Subcutaneous abdominal adipose tissue (tissue), 5 donors: ENCODE measurements around the gene SH3RF3.

Source experiments
- H3K27ac ChIP-seq: one replicate; pipeline ENCODE4 v1.7.0; 2013; ENCODE audit warnings: low read depth, mild to moderate bottlenecking, inconsistent platforms, low read length, moderate library complexity
- H3K27me3 ChIP-seq, 5 donors: one replicate each; pipeline ENCODE4 v1.7.0; 2013; ENCODE audit warnings: low read length in 5 of 5, inconsistent platforms in 1 of 5; ENCODE audit not compliant: control insufficient read depth in 5 of 5, insufficient read depth in 4 of 5
- H3K36me3 ChIP-seq, 5 donors: one replicate each; pipeline ENCODE4 v1.7.0; 2013; ENCODE audit warnings: low read length in 5 of 5; ENCODE audit not compliant: control insufficient read depth in 5 of 5, insufficient read depth in 5 of 5
- H3K4me1 ChIP-seq, 5 donors: one replicate each; pipeline ENCODE4 v1.7.0; 2013; ENCODE audit warnings: low read length in 5 of 5, mild to moderate bottlenecking in 3 of 5, moderate library complexity in 1 of 5; ENCODE audit not compliant: control insufficient read depth in 5 of 5, insufficient read depth in 5 of 5
- H3K4me3 ChIP-seq, 5 donors: one replicate each; pipeline ENCODE4 v1.7.0; 2013; ENCODE audit warnings: low read length in 5 of 5, low read depth in 1 of 5
- H3K9ac ChIP-seq, 5 donors: one replicate each; pipeline ENCODE4 v1.7.0; 2013; ENCODE audit warnings: low read length in 5 of 5, mild to moderate bottlenecking in 4 of 5, moderate library complexity in 3 of 5
- H3K9me3 ChIP-seq, 5 donors: one replicate each; pipeline ENCODE4 v1.7.0; 2013; ENCODE audit warnings: low read length in 5 of 5; ENCODE audit not compliant: control insufficient read depth in 5 of 5
- donor health status: healthy.
- donor health status: healthy.
- donor health status: healthy.
- donor health status: healthy.
- donor health status: healthy.

Gene SH3RF3

GRCh38 chr2:109373791-109374547 is 245.0 kb downstream of the SH3RF3 start:
- Histone ChIP-seq H3K36me3 (peaks cover 0 to 37% (median 24%) of the 10 kb centered on the region in 5 donors), H3K27me3 (no peaks in the 10 kb centered on the region), H3K4me3 (no peak overlapping the region), H3K9me3 (no peaks in the 10 kb centered on the region), H3K27ac (no peak overlapping the region), H3K9ac (no peak overlapping the region), H3K4me1 (peaks cover 0 to 7% (median 5%) of the 10 kb centered on the region in 5 donors)

- H3K36me3 ChIP-seq: peaks cover 0 to 37% (median 24%) of the 10 kb centered on the region in 5 donors
- H3K9me3 ChIP-seq: no peaks in the 10 kb centered on the region
- no peaks in the 10 kb centered on the region for H3K27me3 ChIP-seq
- H3K4me1 ChIP-seq: peaks cover 0 to 7% (median 5%) of the 10 kb centered on the region in 5 donors
- no peak overlapping the region for H3K27ac ChIP-seq
- no peak overlapping the region for H3K9ac ChIP-seq
- H3K4me3 ChIP-seq: no peak overlapping the region
Observed at GRCh38 chr2:109374548-109375130, 245.6 kb downstream of the SH3RF3 start.

DNA sequence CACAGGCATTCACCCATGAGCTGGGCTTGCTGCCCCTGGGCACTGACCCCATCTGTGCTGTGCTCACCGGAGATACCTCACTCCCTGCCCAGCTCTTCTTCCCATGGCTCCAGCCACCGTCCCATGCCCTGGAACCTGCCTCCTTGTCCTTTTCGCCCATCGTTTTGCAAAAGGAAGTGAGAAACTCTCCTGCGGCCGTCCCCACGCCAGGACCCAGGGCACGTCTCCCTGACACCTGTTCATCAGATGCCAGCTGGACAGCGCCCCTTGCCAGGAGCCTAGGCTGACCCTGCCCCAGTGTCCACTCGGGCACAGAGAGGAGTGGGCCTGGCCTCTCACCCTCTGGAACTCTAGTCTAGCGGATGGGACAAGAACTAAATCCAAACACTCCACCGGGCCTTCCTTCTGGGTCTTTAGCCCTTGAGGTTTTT is 246.1 kb downstream of the SH3RF3 start:
- no peaks in the 10 kb centered on the region for H3K27me3 ChIP-seq
- H3K4me1 ChIP-seq: peaks cover 0 to 7% (median 5%) of the 10 kb centered on the region in 5 donors
- no peak overlapping the region for H3K9ac ChIP-seq
- H3K36me3 ChIP-seq: peaks cover 0 to 37% (median 24%) of the 10 kb centered on the region in 5 donors
- H3K4me3 ChIP-seq: no peak overlapping the region
- no peak overlapping the region for H3K27ac ChIP-seq
- H3K9me3 ChIP-seq: no peaks in the 10 kb centered on the region

GRCh38 chr2:109375656-109376055 is 246.7 kb downstream of the SH3RF3 start:
- Histone ChIP-seq H3K9ac (no peak overlapping the region), H3K36me3 (peaks cover 0 to 37% (median 24%) of the 10 kb centered on the region in 5 donors), H3K4me3 (no peak overlapping the region), H3K9me3 (no peaks in the 10 kb centered on the region), H3K4me1 (peaks cover 0 to 7% (median 5%) of the 10 kb centered on the region in 5 donors), H3K27ac (no peak overlapping the region), H3K27me3 (no peaks in the 10 kb centered on the region)

- Histone ChIP-seq H3K27me3 (no peaks in the 10 kb centered on the region), H3K27ac (no peak overlapping the region), H3K9ac (no peak overlapping the region)
Observed at GRCh38 chr2:109376115-109376514, 247.1 kb downstream of the SH3RF3 start.

DNA sequence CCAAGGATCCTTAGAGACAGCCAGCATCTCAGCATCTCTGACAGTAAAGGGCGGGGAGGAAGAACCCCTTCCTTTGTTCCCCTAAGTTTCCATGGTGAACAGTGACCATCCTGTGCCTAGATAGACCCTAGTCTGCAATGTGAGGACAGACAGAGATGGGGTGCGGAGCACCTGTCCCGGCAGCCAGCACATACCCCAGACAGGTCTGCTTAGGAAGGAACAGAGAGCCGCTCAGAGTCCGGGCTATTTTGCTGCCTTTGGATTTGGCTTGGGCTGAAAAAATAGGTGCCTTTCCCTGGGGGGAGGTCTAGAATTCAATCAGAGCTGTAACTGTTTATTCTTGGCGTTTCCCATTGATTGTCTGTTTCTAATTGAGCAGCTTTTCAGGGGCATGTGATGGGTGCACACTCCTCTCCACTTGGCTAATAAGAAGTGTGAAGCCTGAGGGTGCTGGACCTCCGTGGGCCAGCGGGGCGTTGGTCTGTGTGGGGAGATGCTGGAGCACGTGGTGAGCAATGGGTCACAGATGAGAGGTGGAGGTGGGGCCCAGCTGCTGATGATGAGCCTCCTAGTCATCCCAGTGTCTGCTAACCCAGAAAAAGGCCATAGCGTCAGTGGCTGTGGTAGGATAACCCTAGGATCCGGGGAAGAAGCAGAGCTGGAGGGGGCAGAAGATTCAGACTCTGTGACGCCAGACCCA is 247.9 kb downstream of the SH3RF3 start:
- Histone ChIP-seq H3K27ac (no peak overlapping the region), H3K9ac (no peak overlapping the region), H3K27me3 (no peaks in the 10 kb centered on the region), H3K9me3 (no peaks in the 10 kb centered on the region), H3K4me3 (no peak overlapping the region), H3K4me1 (peaks cover 0 to 7% (median 5%) of the 10 kb centered on the region in 5 donors), H3K36me3 (peaks cover 0 to 31% (median 19%) of the 10 kb centered on the region in 5 donors)

More at GRCh38 chr2:109376115-109376514, 247.1 kb downstream of the SH3RF3 start:
- no peak overlapping the region for H3K4me3 ChIP-seq
- H3K9me3 ChIP-seq: no peaks in the 10 kb centered on the region
- H3K4me1 ChIP-seq: peaks cover 0 to 7% (median 5%) of the 10 kb centered on the region in 5 donors
- H3K36me3 ChIP-seq: peaks cover 0 to 37% (median 24%) of the 10 kb centered on the region in 5 donors

GRCh38 chr2:109377976-109378375 is 249.0 kb downstream of the SH3RF3 start:
- Histone ChIP-seq H3K27ac (no peak overlapping the region), H3K9ac (no peak overlapping the region), H3K27me3 (no peaks in the 10 kb centered on the region), H3K9me3 (no peaks in the 10 kb centered on the region), H3K4me3 (no peak overlapping the region), H3K36me3 (peaks cover 0 to 20% (median 9%) of the 10 kb centered on the region in 5 donors), H3K4me1 (peaks cover 5 to 14% (median 13%) of the 10 kb centered on the region in 5 donors)

DNA sequence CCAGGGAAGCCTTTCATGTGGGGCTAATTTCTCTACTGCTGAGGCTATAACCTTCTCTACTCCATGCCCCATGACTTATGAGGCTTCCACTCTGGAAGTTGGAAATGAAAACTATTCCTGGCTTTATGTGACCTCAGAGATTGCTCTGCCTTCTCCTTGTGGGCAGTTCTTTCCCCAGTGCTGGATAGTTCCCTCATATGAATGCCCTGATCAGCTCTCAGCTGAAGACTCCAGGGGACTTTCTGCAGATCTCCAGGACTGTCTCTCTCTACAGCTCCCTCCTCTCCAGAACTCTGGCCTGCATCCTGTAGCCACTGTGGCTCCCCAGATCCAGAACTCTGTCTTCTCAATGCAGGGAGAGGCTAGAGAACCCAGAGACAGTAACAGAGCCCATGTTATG is 249.7 kb downstream of the SH3RF3 start:
- peaks cover 6 to 21% (median 19%) of the 10 kb centered on the region in 5 donors for H3K4me1 ChIP-seq

GRCh38 chr2:109379507-109379906 is 250.5 kb downstream of the SH3RF3 start:
- Histone ChIP-seq H3K36me3 (peaks cover 0 to 7% (median 3%) of the 10 kb centered on the region in 5 donors), H3K27ac (no peak overlapping the region), H3K9me3 (no peaks in the 10 kb centered on the region), H3K9ac (no peak overlapping the region), H3K4me3 (no peak overlapping the region), H3K4me1 (peaks cover 6 to 29% (median 19%) of the 10 kb centered on the region in 5 donors), H3K27me3 (no peaks in the 10 kb centered on the region)

More for the DNA sequence above, 249.7 kb downstream of the SH3RF3 start:
- no peak overlapping the region for H3K9ac ChIP-seq
- no peak overlapping the region for H3K27ac ChIP-seq
- peaks cover 0 to 15% (median 4%) of the 10 kb centered on the region in 5 donors for H3K36me3 ChIP-seq
- H3K9me3 ChIP-seq: no peaks in the 10 kb centered on the region
- H3K4me3 ChIP-seq: no peak overlapping the region
- no peaks in the 10 kb centered on the region for H3K27me3 ChIP-seq
